Measurements from ENCODE around the gene MAFG. TPM values are rescaled to one million over a fixed set of nuclear protein-coding genes. Genes with fewer than 3 reads are reported as not detected.

MAFG gene
- total and polyA plus RNA-seq, 2 of the 13 experiments (the other 11 are each of a cell fraction or from before 2014, with no cell fraction given): 14.5 to 20.0 TPM

- TF ChIP-seq ZSCAN22 (CRISPR knock-in tag; IDR thresholded peaks at IDR 0.05) (no peak), AGO2 (optimal IDR thresholded peaks at IDR 0.05; ENCODE audit: low read depth, low read length) (peak; percentile 94), FOSL1 (CRISPR knock-in tag; IDR thresholded peaks at IDR 0.05; ENCODE audit: borderline replicate concordance) (0 out of 2 replicates have a peak, but pooled peaks have one; percentile 3), SAP130 (CRISPR knock-in tag; IDR thresholded peaks at IDR 0.05; ENCODE audit: low read depth) (0 out of 2 replicates have a peak, but pooled peaks have one; percentile 9), RXRA (CRISPR knock-in tag; IDR thresholded peaks at IDR 0.05) (peak; percentile 4; the same call in 1 of the 2 replicates), ZNF619 (CRISPR knock-in tag; IDR thresholded peaks at IDR 0.05) (no peak), DNMT3B (CRISPR knock-in tag; conservative IDR thresholded peaks at IDR 0.05) (no peak), ZNF780A (CRISPR knock-in tag; IDR thresholded peaks at IDR 0.05) (no peak), CSRNP1 (CRISPR knock-in tag; IDR thresholded peaks at IDR 0.05) (peak; percentile 96), ZNF713 (CRISPR knock-in tag; IDR thresholded peaks at IDR 0.05) (no peak), ZSCAN21 (CRISPR knock-in tag; IDR thresholded peaks at IDR 0.05; ENCODE audit: borderline replicate concordance) (0 out of 2 replicates have a peak, but pooled peaks have one; percentile 6), FOSL2 (CRISPR knock-in tag; IDR thresholded peaks at IDR 0.05) (no peak; the same call in 1 of the 2 replicates), TBX3 (IDR thresholded peaks at IDR 0.05; ENCODE audit: borderline replicate concordance) (no peak), KMT2A (CRISPR knock-in tag; IDR thresholded peaks at IDR 0.05) (no peak), ZGPAT (CRISPR knock-in tag; IDR thresholded peaks at IDR 0.05) (no peak; the same call in 1 of the 2 replicates), ZNF710 (CRISPR knock-in tag; IDR thresholded peaks at IDR 0.05; ENCODE audit: borderline replicate concordance) (no peak), ZNF496 (CRISPR knock-in tag; IDR thresholded peaks at IDR 0.05; ENCODE audit: insufficient replicate concordance) (no peak), MAF1 (CRISPR knock-in tag; IDR thresholded peaks at IDR 0.05; ENCODE audit: borderline replicate concordance) (0 out of 2 replicates have a peak, but pooled peaks have one; percentile 12), ZSCAN30 (CRISPR knock-in tag; IDR thresholded peaks at IDR 0.05) (no peak), ZNF354B (CRISPR knock-in tag; IDR thresholded peaks at IDR 0.05) (peak; percentile 85), TCF12 (IDR thresholded peaks at IDR 0.05) (no peak), TCF12 (CRISPR knock-in tag; IDR thresholded peaks at IDR 0.05) (peak; percentile 69; the same call in 1 of the 2 replicates), GMEB1 (CRISPR knock-in tag; IDR thresholded peaks at IDR 0.05; ENCODE audit: borderline replicate concordance) (no peak)
Measured at GRCh38 chr17:81869221-81870130, 58.1 kb downstream of the MAFG start (continued).

Measured in HepG2 (cell line).